K562 (cell line): ENCODE measurements around the gene DYNC2LI1. TPM values are rescaled to one million over a fixed set of nuclear protein-coding genes. Genes with fewer than 3 reads are reported as not detected.
A peak's percentile ranks its signal among the peaks of the same experiment; 100 is the strongest.

Experiments used
- ATAC-seq: fragments of 200-7000 bp; cut with Tn5 transposase; 3 replicates; pipeline ENCODE4 v1.9.1; 2020; ENCODE audit warnings: moderate library complexity
- BruUV-seq: library from RNA; stranded (reverse); fragments of 400-500 nt; replicated peaks from 2 replicates; lab custom pipeline; 2021; lab: Mats Ljungman, UMichigan
- CTCF ChIA-PET: fragments of 300-600 bp; formaldehyde crosslinking; extraction: SDS; loops from one replicate; lab custom pipeline; 2021; ENCODE audit warnings: low intra/inter-chr PET ratio; lab: Yijun Ruan, JAX
- POLR2A ChIA-PET: fragments of 300-600, 350-650 bp; sonication (Branson Sonifier 250); formaldehyde crosslinking; extraction: SDS; loops from one replicate; lab custom pipeline; 2021; ENCODE audit warnings: antibody characterized with exemption, inconsistent platforms; lab: Yijun Ruan, JAX
- DNase-seq, 4 experiments: peaks; one replicate each; pipeline versions ENCODE4 v3.0.0 to v3.0.0-alpha.2; 2011 to 2018; ENCODE audit warnings: low spot score in 3 of 4, mixed read lengths in 3 of 4; ENCODE audit errors: extremely low read depth in 1 of 4
- FAIRE-seq: peaks from 2 replicates; lab custom pipeline; 2011; peaks lifted over from hg19 to GRCh38; lab: Jason Lieb, UNC
- H2AFZ ChIP-seq: 2 replicates; pipeline ENCODE4 v1.6.0; 2011; ENCODE audit warnings: low read depth, low read length, control low read depth, inconsistent platforms
- H3K27ac ChIP-seq: fragments of 200-600 bp; 3 replicates; pipeline ENCODE4 v1.8.0; 2011; ENCODE audit warnings: low read depth, mild to moderate bottlenecking, control low read depth, inconsistent platforms, low read length, moderate library complexity, mixed read lengths; ENCODE audit errors: extremely low read depth
- H3K27me3 ChIP-seq, 2 experiments: fragments of 300-600 bp in 1 of 2; 2 replicates in 1 of 2; 3 replicates in 1 of 2; pipeline versions ENCODE4 v1.6.0 to v1.8.0; 2011; ENCODE audit warnings: inconsistent platforms in 2 of 2, low read length in 2 of 2, mild to moderate bottlenecking in 1 of 2, mixed read lengths in 1 of 2, moderate library complexity in 1 of 2; ENCODE audit not compliant: control insufficient read depth in 2 of 2, insufficient read depth in 2 of 2
- H3K36me3 ChIP-seq: fragments of 300-600 bp; 3 replicates; pipeline ENCODE4 v1.8.0; 2011; ENCODE audit warnings: mild to moderate bottlenecking, low read length, inconsistent platforms; ENCODE audit not compliant: control insufficient read depth, insufficient read depth
- H3K4me1 ChIP-seq, 2 experiments: fragments of 200-600 bp in 1 of 2; replicated peaks in 1 of 2; 2 replicates in 1 of 2; 3 replicates in 1 of 2; pipeline versions ENCODE4 v1.5.1 to v1.8.0; 2011; ENCODE audit warnings: inconsistent platforms in 2 of 2, low read length in 2 of 2, mild to moderate bottlenecking in 1 of 2, mixed read lengths in 1 of 2, moderate library complexity in 1 of 2; ENCODE audit not compliant: control insufficient read depth in 2 of 2, insufficient read depth in 2 of 2
- H3K4me2 ChIP-seq: 2 replicates; pipeline ENCODE4 v1.6.1; 2011; ENCODE audit warnings: low read length, control low read depth, inconsistent platforms, mixed read lengths; ENCODE audit not compliant: insufficient read depth
- H3K4me3 ChIP-seq: fragments of 200-600 bp; sonication (generic), shearing (Covaris generic); 2 replicates; pipeline ENCODE4 v1.5.1; 2016; ENCODE audit warnings: control low read depth, inconsistent platforms
- H3K79me2 ChIP-seq: fragments of 200-600 bp; 3 replicates; pipeline ENCODE4 v1.8.0; 2011; ENCODE audit warnings: low read length, inconsistent platforms; ENCODE audit not compliant: control insufficient read depth, insufficient read depth
- H3K9ac ChIP-seq, 2 experiments: 2 replicates each; pipeline versions ENCODE4 v1.6.0 to v1.6.1; 2011; ENCODE audit warnings: low read depth in 2 of 2, low read length in 2 of 2, control low read depth in 1 of 2, inconsistent platforms in 1 of 2, mild to moderate bottlenecking in 1 of 2, mixed read lengths in 1 of 2; ENCODE audit not compliant: insufficient read depth in 1 of 2
- H3K9me1 ChIP-seq: one replicate; pipeline ENCODE4 v1.6.0; 2011; ENCODE audit warnings: inconsistent platforms, mild to moderate bottlenecking, low read length, moderate library complexity; ENCODE audit not compliant: control insufficient read depth, insufficient read depth
- H3K9me3 ChIP-seq: replicated peaks from 2 replicates; pipeline ENCODE4 v1.5.1; 2011; ENCODE audit warnings: low read depth, low read length, inconsistent platforms; ENCODE audit not compliant: control insufficient read depth, insufficient read depth
- H4K20me1 ChIP-seq: replicated peaks from 2 replicates; pipeline ENCODE4 v1.6.1; 2011; ENCODE audit warnings: low read length, inconsistent platforms, mixed read lengths; ENCODE audit not compliant: control insufficient read depth, insufficient read depth
- CXXC5 ChIP-seq: fragments of 250-450 bp; sonication (Bioruptor Pico); IDR thresholded peaks from 2 replicates; pipeline ENCODE4 v1.8.0; 2022; ENCODE audit warnings: inconsistent platforms, mild to moderate bottlenecking, moderate library complexity
- ESRRB ChIP-seq: fragments of 250-450 bp; sonication (Bioruptor Pico); IDR thresholded peaks from 2 replicates; pipeline ENCODE4 v1.5.0; 2020; ENCODE audit warnings: mild to moderate bottlenecking, moderate library complexity, borderline replicate concordance
- LCOR ChIP-seq: sonication (generic); formaldehyde crosslinking; IDR thresholded peaks from 2 replicates; pipeline ENCODE4 v1.8.0; 2022; ENCODE audit warnings: mild to moderate bottlenecking, missing genetic modification reagents
- MYBL2 ChIP-seq, 2 experiments: fragments of 450-650 bp in 1 of 2; sonication (generic) in 1 of 2; formaldehyde crosslinking in 1 of 2; IDR thresholded peaks; 2 replicates each; pipeline versions ENCODE4 v1.6.1 to v1.8.1; 2017 to 2022; ENCODE audit warnings: borderline replicate concordance in 1 of 2, inconsistent platforms in 1 of 2, low read depth in 1 of 2, mild to moderate bottlenecking in 1 of 2, missing genetic modification reagents in 1 of 2, moderate library complexity in 1 of 2
- TBP ChIP-seq: optimal IDR thresholded peaks from 2 replicates; pipeline ENCODE3; 2011; ENCODE audit warnings: low read depth, low read length, improper control_type of control experiment
- TCF7 ChIP-seq: sonication (generic); IDR thresholded peaks from 2 replicates; pipeline ENCODE4 v1.6.1; 2016; ENCODE audit warnings: antibody characterized with exemption, borderline replicate concordance
- YBX1 ChIP-seq: fragments of 450-650 bp; IDR thresholded peaks from 2 replicates; pipeline ENCODE4 v1.7.1; 2016; ENCODE audit warnings: mild to moderate bottlenecking
- ZC3H8 ChIP-seq: fragments of 450-650 bp; IDR thresholded peaks from 2 replicates; pipeline ENCODE4 v1.6.1; 2017
- WGBS: fragments of 100-300 bp; shearing (Covaris generic); methylation state at CpG from one replicate; pipeline ENCODE4 v1.1.6; 2016; ENCODE audit warnings: low coverage, mixed read lengths; ENCODE audit not compliant: insufficient coverage; ENCODE audit errors: missing lambda C conversion rate; 5-methylcytosine and 5-hydroxymethylcytosine counted together
- in situ Hi-C: fragments of 300-500 bp; cut with MboI; formaldehyde crosslinking; loops from 4 replicates; pipeline ENCODE4 v1.15.0; 2018; ENCODE audit warnings: inconsistent platforms, mixed read lengths
- intact Hi-C: fragments of 100-400 bp; cut with micrococcal nuclease; formaldehyde crosslinking; loops from 2 replicates; pipeline ENCODE4 v1.14.2; 2022
- polyA plus RNA-seq, 8 experiments: library from polyadenylated mRNA; depleted of rRNA in 4 of 8; stranded (reverse) in 5 of 8; unstranded in 3 of 8; fragments of >200 nt; fragmentation: Nextera tagmentation in 2 of 8; fragmentation: Illumina TruSeq in 1 of 8; extraction: Ambion mirVana in 2 of 8; extraction: Trizol in 1 of 8; gene quantifications; 2 replicates each; pipeline versions ENCODE4 v1.2.1 to v1.2.3, GENCODE V29; 2011 to 2014; ENCODE audit warnings: inconsistent platforms in 1 of 8, missing spikeins in 1 of 8
- total RNA-seq, 7 experiments: library from RNA; depleted of rRNA in 6 of 7; stranded (reverse); fragments of >200 nt in 6 of 7; fragmentation: Illumina TruSeq in 2 of 7; extraction: Trizol in 2 of 7; gene quantifications; 2 replicates each; pipeline versions ENCODE4 v1.2.1 to v1.2.3, GENCODE V29; 2011 to 2021; ENCODE audit warnings: low replicate concordance in 1 of 7
- TF ChIP-seq, protein P1 (sequence below): sonication (generic); formaldehyde crosslinking; IDR thresholded peaks from 2 replicates; pipeline ENCODE4 v1.8.0; 2022; ENCODE audit warnings: missing genetic modification reagents, mild to moderate bottlenecking, moderate library complexity, borderline replicate concordance
- TF ChIP-seq, protein P2 (sequence below): fragments of 250-450 bp; sonication (Bioruptor Pico); IDR thresholded peaks from 2 replicates; pipeline ENCODE4 v1.8.0; 2022; ENCODE audit warnings: inconsistent platforms, mild to moderate bottlenecking, moderate library complexity, borderline replicate concordance

Gene DYNC2LI1
- total and polyA plus RNA-seq, 9 of the 15 experiments (the other 6 are each of a cell fraction or from before 2014, with no cell fraction given) = 12.5 to 42.2 (median 25.8) TPM

DNA sequence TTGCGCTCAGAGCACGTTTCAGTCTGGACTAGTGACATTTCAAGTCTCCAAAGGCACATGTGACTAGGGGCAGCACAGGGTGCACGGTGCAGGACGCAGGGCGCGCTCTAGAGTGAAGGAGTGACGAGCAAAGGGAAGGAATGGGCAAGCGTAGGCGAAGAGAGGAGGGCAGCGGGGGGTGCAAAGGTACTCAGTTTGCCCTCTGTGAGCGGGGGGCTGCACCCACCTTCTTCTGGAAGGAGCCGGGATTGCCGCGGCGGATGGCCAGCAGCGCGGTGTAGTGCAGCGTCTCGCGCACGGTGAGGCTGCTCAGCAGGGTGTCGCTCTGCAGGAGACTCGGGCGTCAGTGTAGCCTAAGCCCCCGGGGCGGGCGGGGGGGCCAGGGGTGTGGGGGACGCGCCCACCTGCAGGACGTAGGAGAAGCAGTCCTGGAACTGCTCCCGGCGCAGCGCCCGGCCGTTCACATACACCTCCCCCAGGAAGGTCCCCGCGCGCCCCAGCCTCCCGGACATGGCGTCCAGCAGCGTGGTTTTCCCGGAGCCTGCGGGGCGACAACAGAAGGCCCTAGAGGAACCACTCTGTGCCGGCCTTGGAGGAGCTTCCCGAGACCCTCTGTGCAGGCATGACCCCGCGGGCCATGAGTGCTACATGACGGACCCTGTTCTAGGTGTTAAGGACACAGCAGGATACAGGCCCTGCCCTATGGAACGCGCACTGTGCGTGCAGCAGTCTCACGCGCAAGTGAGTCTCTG, 57.9 kb downstream of the DYNC2LI1 start:
- Histone ChIP-seq H3K79me2 (no peaks in the 10 kb centered on the region), H3K4me2 (no peak overlapping the region), H3K4me3 (no peak overlapping the region), H3K4me1 (peaks cover 0 to 10% of the 10 kb centered on the region in 2 experiments; a peak in 4 of 5 replicates), H2AFZ (no peak overlapping the region), H3K9me3 (no peaks in the 10 kb centered on the region), H3K27ac (no peak overlapping the region), H3K27me3 (peaks cover 22 to 31% of the 10 kb centered on the region in 2 experiments; a peak in 4 of 5 replicates), H3K36me3 (no peaks in the 10 kb centered on the region), H3K9ac (no peak overlapping the region), H3K9me1 (no peaks in the 10 kb centered on the region), H4K20me1 (no peaks in the 10 kb centered on the region)
- ChIA-PET POLR2A (interaction anchor here (1.1 kb wide), 1 partner anchor 14 kb away, joined by 5 read pairs; no protein-coding TSS in a partner anchor), CTCF (no interaction called here)
- peak in 2 of 4 experiments; percentile 20 to 37 for DNase-seq
- TF ChIP-seq, protein P1, sequence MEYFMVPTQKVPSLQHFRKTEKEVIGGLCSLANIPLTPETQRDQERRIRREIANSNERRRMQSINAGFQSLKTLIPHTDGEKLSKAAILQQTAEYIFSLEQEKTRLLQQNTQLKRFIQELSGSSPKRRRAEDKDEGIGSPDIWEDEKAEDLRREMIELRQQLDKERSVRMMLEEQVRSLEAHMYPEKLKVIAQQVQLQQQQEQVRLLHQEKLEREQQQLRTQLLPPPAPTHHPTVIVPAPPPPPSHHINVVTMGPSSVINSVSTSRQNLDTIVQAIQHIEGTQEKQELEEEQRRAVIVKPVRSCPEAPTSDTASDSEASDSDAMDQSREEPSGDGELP = no peak
- TF ChIP-seq LCOR (no peak), MYBL2 (IDR thresholded peaks at IDR 0.05; ENCODE audit: low read depth) (no peak), MYBL2 (CRISPR knock-in tag; IDR thresholded peaks at IDR 0.05; ENCODE audit: borderline replicate concordance) (no peak), YBX1 (no peak), CXXC5 (no peak), ESRRB (no peak), ZC3H8 (no peak), TBP (no peak), TCF7 (no peak)
- TF ChIP-seq, protein P2, sequence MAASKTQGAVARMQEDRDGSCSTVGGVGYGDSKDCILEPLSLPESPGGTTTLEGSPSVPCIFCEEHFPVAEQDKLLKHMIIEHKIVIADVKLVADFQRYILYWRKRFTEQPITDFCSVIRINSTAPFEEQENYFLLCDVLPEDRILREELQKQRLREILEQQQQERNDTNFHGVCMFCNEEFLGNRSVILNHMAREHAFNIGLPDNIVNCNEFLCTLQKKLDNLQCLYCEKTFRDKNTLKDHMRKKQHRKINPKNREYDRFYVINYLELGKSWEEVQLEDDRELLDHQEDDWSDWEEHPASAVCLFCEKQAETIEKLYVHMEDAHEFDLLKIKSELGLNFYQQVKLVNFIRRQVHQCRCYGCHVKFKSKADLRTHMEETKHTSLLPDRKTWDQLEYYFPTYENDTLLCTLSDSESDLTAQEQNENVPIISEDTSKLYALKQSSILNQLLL (CRISPR knock-in tag) = no peak
- BruUV-seq = no TSS peak
- ATAC-seq = peak; percentile 17
- no peak for FAIRE-seq
- intact Hi-C loops = no loop called here
- WGBS = 39% methylated on average over 35 of the region's 54 CpGs
- in situ Hi-C loops = no loop called here
